Right lobe of liver (tissue), 4 donors: ENCODE data around the gene ATP2B1.
"Not testable (repeated sequence)": the region's sequence is repeated elsewhere in the genome, so short reads cannot be mapped to it uniquely, and the experiment has no call there.

Source experiments
- CTCF ChIP-seq, 4 donors: fragments of 200-600 bp in 3 of 4; fragments of 450-650 bp in 1 of 4; IDR thresholded peaks; one replicate each; pipeline versions ENCODE4 v1.5.1 to v1.8.0; 2016 to 2022; ENCODE audit warnings: antibody characterized with exemption in 4 of 4, mild to moderate bottlenecking in 2 of 4
- POLR2A ChIP-seq: fragments of 450-650 bp; IDR thresholded peaks from one replicate; pipeline ENCODE4 v1.6.1; 2017; ENCODE audit warnings: antibody characterized with exemption, mild to moderate bottlenecking
- donor health status: DM: no; HTN: no; CAD: no.
- donor health status: DM: no; HTN: no; CAD: no.
- donor health status: DM: no; HTN: yes; CAD: no.

DNA sequence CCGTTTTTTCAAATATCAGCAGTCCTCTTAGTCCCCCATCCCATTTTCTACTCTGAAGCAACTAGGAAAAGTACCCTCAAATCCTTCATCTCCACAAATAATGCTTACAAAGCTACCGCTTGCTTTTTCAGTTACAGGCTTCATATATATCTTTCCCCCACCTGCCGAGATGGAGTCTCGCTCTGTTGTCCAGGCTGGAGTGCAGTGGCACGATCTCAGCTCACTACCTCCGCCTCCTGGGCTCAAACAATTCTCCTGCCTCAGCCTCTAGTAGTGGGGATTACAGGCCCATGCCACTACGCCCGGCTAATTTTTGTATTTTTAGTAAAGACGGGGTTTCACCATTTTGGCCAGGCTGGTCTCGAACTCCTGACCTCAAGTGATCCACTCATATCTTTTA, 10.9 kb downstream of the ATP2B1 start:
- TF ChIP-seq CTCF (IDR thresholded peaks at IDR 0.05); POLR2A: not testable (repeated sequence)
